HEK293 (cell line): ENCODE results near the gene MSANTD1.

Experiments
- CTCF ChIA-PET: fragments of 350-600 bp; formaldehyde crosslinking; extraction: SDS; loops from one replicate; lab custom pipeline; 2021; ENCODE audit warnings: antibody characterized with exemption; lab: Yijun Ruan, JAX
- POLR2A ChIA-PET: fragments of 300-600 bp; formaldehyde crosslinking; extraction: SDS; loops from one replicate; lab custom pipeline; 2020; ENCODE audit warnings: antibody characterized with exemption, inconsistent platforms; lab: Yijun Ruan, JAX
- H3K27ac ChIP-seq: fragments of 200-500 bp; sonication (Bioruptor generic); 2 replicates; pipeline ENCODE4 v1.5.1; 2014; ENCODE audit warnings: low read depth, low read length, control low read depth, inconsistent platforms; ENCODE audit errors: extremely low read depth
- H3K36me3 ChIP-seq, 2 experiments: fragments of 200-500 bp in 1 of 2; sonication (Bioruptor generic) in 1 of 2; 1 replicate in 1 of 2; 2 replicates in 1 of 2; pipeline ENCODE4 v1.5.1; 2014 to 2017; ENCODE audit warnings: inconsistent platforms in 2 of 2, low read length in 2 of 2; ENCODE audit not compliant: control insufficient read depth in 2 of 2, insufficient read depth in 1 of 2
- H3K4me1 ChIP-seq: fragments of 200-500 bp; sonication (Bioruptor generic); 2 replicates; pipeline ENCODE4 v1.5.1; 2014; ENCODE audit warnings: mild to moderate bottlenecking, low read length, inconsistent platforms; ENCODE audit not compliant: control insufficient read depth, insufficient read depth
- H3K4me3 ChIP-seq: 2 replicates; pipeline ENCODE4 v1.5.1; 2011; ENCODE audit warnings: low read depth, mild to moderate bottlenecking, control low read depth, low read length, moderate library complexity
- H3K9me3 ChIP-seq: fragments of 200-500 bp; sonication (Bioruptor generic); 2 replicates; pipeline ENCODE4 v1.5.1; 2014; ENCODE audit warnings: low read depth, low read length, inconsistent platforms; ENCODE audit not compliant: control insufficient read depth, insufficient read depth
- BCL11B ChIP-seq: fragments of 450-650 bp; formaldehyde crosslinking; IDR thresholded peaks from 2 replicates; pipeline ENCODE4 v1.5.1; 2016; ENCODE audit warnings: low read depth, missing biosample characterization, missing genetic modification characterization
- GLIS2 ChIP-seq: fragments of 450-650 bp; formaldehyde crosslinking; IDR thresholded peaks from 2 replicates; pipeline ENCODE4 v1.5.1; 2016; ENCODE audit warnings: missing biosample characterization, missing genetic modification characterization
- KLF8 ChIP-seq: fragments of 450-650 bp; formaldehyde crosslinking; IDR thresholded peaks from 2 replicates; pipeline ENCODE4 v1.5.1; 2016; ENCODE audit warnings: missing biosample characterization, missing genetic modification characterization
- KLF9 ChIP-seq: fragments of 450-650 bp; formaldehyde crosslinking; IDR thresholded peaks from 2 replicates; pipeline ENCODE4 v1.5.1; 2016; ENCODE audit warnings: missing biosample characterization, missing genetic modification characterization, low read depth
- PRDM1 ChIP-seq: fragments of 450-650 bp; formaldehyde crosslinking; IDR thresholded peaks from 2 replicates; pipeline ENCODE4; 2016; ENCODE audit warnings: missing biosample characterization, missing genetic modification characterization
- YY2 ChIP-seq: fragments of 450-650 bp; formaldehyde crosslinking; IDR thresholded peaks from 2 replicates; pipeline ENCODE4 v1.5.1; 2016; ENCODE audit warnings: missing biosample characterization, missing genetic modification characterization
- ZFP41 ChIP-seq: fragments of 450-650 bp; formaldehyde crosslinking; IDR thresholded peaks from 2 replicates; pipeline ENCODE4 v1.5.1; 2016; ENCODE audit warnings: missing biosample characterization, missing genetic modification characterization, borderline replicate concordance
- ZNF140 ChIP-seq: fragments of 450-650 bp; formaldehyde crosslinking; IDR thresholded peaks from 2 replicates; pipeline ENCODE4 v1.5.1; 2016; ENCODE audit warnings: missing biosample characterization, missing genetic modification characterization
- ZNF223 ChIP-seq: fragments of 450-650 bp; formaldehyde crosslinking; IDR thresholded peaks from 2 replicates; pipeline ENCODE4 v1.5.1; 2016; ENCODE audit warnings: missing biosample characterization, missing genetic modification characterization
- ZNF24 ChIP-seq: fragments of 450-650 bp; formaldehyde crosslinking; IDR thresholded peaks from 2 replicates; pipeline ENCODE4 v1.5.1; 2016; ENCODE audit warnings: missing biosample characterization, missing genetic modification characterization
- ZNF248 ChIP-seq: fragments of 450-650 bp; formaldehyde crosslinking; IDR thresholded peaks from 2 replicates; pipeline ENCODE4 v1.5.1; 2017; ENCODE audit warnings: missing biosample characterization, missing genetic modification characterization
- ZNF341 ChIP-seq: fragments of 450-650 bp; formaldehyde crosslinking; IDR thresholded peaks from 2 replicates; pipeline ENCODE4; 2016; ENCODE audit warnings: low read depth, missing biosample characterization, missing genetic modification characterization
- ZNF366 ChIP-seq: fragments of 450-650 bp; formaldehyde crosslinking; conservative IDR thresholded peaks from 2 replicates; pipeline ENCODE4 v1.5.1; 2016; ENCODE audit warnings: missing biosample characterization, missing genetic modification characterization
- ZNF501 ChIP-seq: fragments of 450-650 bp; formaldehyde crosslinking; IDR thresholded peaks from 2 replicates; pipeline ENCODE4 v1.5.1; 2016; ENCODE audit warnings: missing biosample characterization, missing genetic modification characterization
- ZNF529 ChIP-seq: fragments of 450-650 bp; formaldehyde crosslinking; IDR thresholded peaks from 2 replicates; pipeline ENCODE4 v1.5.1; 2017; ENCODE audit warnings: missing genetic modification characterization, missing biosample characterization; ENCODE audit not compliant: insufficient replicate concordance
- ZNF585B ChIP-seq: fragments of 450-650 bp; formaldehyde crosslinking; IDR thresholded peaks from 2 replicates; pipeline ENCODE4 v1.5.1; 2016; ENCODE audit warnings: missing biosample characterization, missing genetic modification characterization
- ZNF621 ChIP-seq: fragments of 450-650 bp; formaldehyde crosslinking; IDR thresholded peaks from 2 replicates; pipeline ENCODE4 v1.5.1; 2017; ENCODE audit warnings: missing biosample characterization, missing genetic modification characterization
- ZNF707 ChIP-seq: fragments of 450-650 bp; formaldehyde crosslinking; IDR thresholded peaks from 2 replicates; pipeline ENCODE4 v1.5.1; 2016; ENCODE audit warnings: missing biosample characterization, missing genetic modification characterization
- ZSCAN16 ChIP-seq: fragments of 450-650 bp; formaldehyde crosslinking; IDR thresholded peaks from 2 replicates; pipeline ENCODE4 v1.5.1; 2016; ENCODE audit warnings: missing biosample characterization, missing genetic modification characterization
- ZXDB ChIP-seq: fragments of 450-650 bp; formaldehyde crosslinking; IDR thresholded peaks from 2 replicates; pipeline ENCODE4 v1.5.1; 2016; ENCODE audit warnings: missing biosample characterization, missing genetic modification characterization
- TF ChIP-seq, protein P1 (sequence below): fragments of 450-650 bp; formaldehyde crosslinking; IDR thresholded peaks from 2 replicates; pipeline ENCODE4 v1.5.1; 2016; ENCODE audit warnings: missing biosample characterization, missing genetic modification characterization
- TF ChIP-seq, protein P2 (sequence below): fragments of 450-650 bp; formaldehyde crosslinking; IDR thresholded peaks from 2 replicates; pipeline ENCODE4 v1.5.1; 2016; ENCODE audit warnings: missing biosample characterization, missing genetic modification characterization
- TF ChIP-seq, protein P3 (sequence below): fragments of 450-650 bp; formaldehyde crosslinking; IDR thresholded peaks from 2 replicates; pipeline ENCODE4 v1.5.1; 2016; ENCODE audit warnings: missing biosample characterization, missing genetic modification characterization
- TF ChIP-seq, protein P4 (sequence below): fragments of 450-650 bp; formaldehyde crosslinking; IDR thresholded peaks from 2 replicates; pipeline ENCODE4 v1.5.1; 2016; ENCODE audit warnings: missing biosample characterization, missing genetic modification characterization
- TF ChIP-seq, protein P5 (sequence below): sonication (generic); formaldehyde crosslinking; IDR thresholded peaks from 2 replicates; pipeline ENCODE4 v1.8.1; 2022; ENCODE audit warnings: mild to moderate bottlenecking, moderate library complexity, missing genetic modification reagents
- TF ChIP-seq, protein P6 (sequence below): fragments of 450-650 bp; IDR thresholded peaks from 2 replicates; pipeline ENCODE4 v1.5.1; 2018; ENCODE audit warnings: missing biosample characterization, mild to moderate bottlenecking, missing genetic modification characterization

MSANTD1 gene

DNA sequence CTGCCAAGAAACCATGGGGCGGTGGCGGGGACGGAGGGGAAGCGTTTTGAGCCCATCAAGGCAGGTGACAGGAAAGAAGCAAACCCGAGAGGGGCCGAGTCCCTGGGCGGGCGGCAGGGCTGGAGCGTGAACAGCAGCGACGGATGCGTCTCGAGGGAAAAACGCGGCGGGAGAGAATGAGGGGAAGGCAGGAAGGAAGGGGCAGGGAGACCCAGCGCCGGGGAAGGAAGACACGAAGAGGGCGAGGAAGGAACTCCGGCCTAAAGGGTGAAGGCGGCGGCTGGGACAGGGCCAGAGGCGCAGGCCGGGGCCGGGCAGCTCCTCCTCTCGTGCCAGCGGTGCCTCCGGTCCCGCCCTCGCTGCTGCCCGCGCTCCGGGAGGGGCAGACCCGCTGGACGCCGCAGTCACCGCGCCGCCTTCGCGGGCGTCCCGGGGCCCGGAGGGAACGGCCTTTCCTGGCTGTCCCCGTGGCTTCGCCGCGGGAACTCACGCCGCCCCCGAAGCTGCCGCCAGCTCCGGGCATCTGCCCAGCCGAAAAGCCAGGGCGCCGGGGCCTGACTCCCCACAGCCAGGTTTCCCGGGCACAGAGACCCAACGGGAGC lies 43.1 kb downstream of the MSANTD1 start (continued):
- TF ChIP-seq KLF8 (tag by site-specific recombination), result peak; percentile 55; the same call in 1 of the 2 replicates
- TF ChIP-seq ZFP41 (tag by site-specific recombination), result no peak
- TF ChIP-seq ZNF366 (tag by site-specific recombination), result peak; percentile 63; the same call in 1 of the 2 replicates
- TF ChIP-seq, protein P1, sequence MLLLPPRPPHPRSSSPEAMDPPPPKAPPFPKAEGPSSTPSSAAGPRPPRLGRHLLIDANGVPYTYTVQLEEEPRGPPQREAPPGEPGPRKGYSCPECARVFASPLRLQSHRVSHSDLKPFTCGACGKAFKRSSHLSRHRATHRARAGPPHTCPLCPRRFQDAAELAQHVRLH, result no peak
- peak; percentile 81 for TF ChIP-seq ZNF341 (tag by site-specific recombination)

DNA sequence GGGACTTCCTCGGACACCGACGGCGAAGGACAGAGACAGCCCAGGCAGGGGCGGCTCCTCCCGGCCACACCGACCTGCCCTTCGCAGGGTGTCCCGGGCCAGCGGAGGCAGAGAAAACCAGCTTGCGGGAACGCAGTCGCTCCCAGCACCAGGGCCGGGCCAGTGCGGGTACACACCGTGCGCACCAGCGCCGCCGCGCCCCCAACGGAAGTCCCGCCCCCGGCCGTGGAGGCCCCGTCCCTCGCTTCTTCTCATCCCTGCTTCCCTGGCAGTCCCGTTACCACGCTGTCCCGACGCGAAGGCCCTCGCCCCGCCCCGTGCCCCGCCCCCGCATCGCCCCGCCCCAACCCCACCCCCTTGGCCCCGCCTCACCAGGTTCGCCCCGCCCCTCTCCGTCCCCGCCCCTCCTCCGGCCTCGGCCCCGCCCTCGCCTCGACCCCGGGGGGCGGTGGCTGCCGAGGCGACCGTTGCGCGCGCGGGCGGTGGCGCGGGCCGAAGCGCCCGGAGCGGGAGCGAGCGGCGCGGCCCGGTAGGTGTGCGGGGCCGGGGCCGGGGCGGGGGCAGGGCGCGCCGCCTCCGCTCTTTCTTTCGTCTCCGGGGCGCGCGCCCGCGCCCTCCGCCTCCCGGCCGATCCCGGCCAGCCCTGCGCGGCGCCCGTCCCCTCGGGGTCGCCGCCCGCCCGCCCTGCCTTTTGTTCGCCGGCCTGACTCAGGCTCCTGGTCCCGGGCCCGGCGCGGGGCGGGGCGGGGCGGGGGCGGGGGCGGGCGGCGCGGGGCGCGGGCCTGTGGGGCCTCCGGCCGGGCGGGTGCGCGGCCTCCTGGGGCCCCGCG lies 43.8 kb downstream of the MSANTD1 start, which contains the start of gene RGS12:
TSS of gene RGS12 (plus strand) at position 451 of the 830 bp plus-strand sequence. CDS start 23,150 bp downstream, outside the sequence.
- H3K27ac ChIP-seq, result peak within 1 kb of the TSS; percentile 63; the same call in 1 of the 2 replicates
- H3K36me3 ChIP-seq, result no peaks in the 10 kb centered on the region
- no peaks in the 10 kb centered on the region for H3K9me3 ChIP-seq
- ChIA-PET POLR2A (interaction anchor here (1.0 kb wide), 1 partner anchor 11 kb away, joined by 3 read pairs; no protein-coding TSS in a partner anchor), CTCF (interaction anchor here (0.7 kb wide), 1 partner anchor 145 kb away, joined by 3 read pairs; no protein-coding TSS in a partner anchor)
- peak within 1 kb of the TSS; percentile 68 for H3K4me3 ChIP-seq
- H3K4me1 ChIP-seq, result no peaks in the 10 kb centered on the region
- no peak for TF ChIP-seq ZNF223
- TF ChIP-seq, protein P2, sequence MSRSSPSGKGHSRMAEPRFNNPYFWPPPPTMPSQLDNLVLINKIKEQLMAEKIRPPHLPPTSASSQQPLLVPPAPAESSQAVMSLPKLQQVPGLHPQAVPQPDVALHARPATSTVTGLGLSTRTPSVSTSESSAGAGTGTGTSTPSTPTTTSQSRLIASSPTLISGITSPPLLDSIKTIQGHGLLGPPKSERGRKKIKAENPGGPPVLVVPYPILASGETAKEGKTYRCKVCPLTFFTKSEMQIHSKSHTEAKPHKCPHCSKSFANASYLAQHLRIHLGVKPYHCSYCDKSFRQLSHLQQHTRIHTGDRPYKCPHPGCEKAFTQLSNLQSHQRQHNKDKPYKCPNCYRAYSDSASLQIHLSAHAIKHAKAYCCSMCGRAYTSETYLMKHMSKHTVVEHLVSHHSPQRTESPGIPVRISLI (tag by site-specific recombination), result no peak
- no peak for TF ChIP-seq ZNF529 (tag by site-specific recombination)
- TF ChIP-seq KLF9 (tag by site-specific recombination), result peak; percentile 83
- TF ChIP-seq, protein P3, sequence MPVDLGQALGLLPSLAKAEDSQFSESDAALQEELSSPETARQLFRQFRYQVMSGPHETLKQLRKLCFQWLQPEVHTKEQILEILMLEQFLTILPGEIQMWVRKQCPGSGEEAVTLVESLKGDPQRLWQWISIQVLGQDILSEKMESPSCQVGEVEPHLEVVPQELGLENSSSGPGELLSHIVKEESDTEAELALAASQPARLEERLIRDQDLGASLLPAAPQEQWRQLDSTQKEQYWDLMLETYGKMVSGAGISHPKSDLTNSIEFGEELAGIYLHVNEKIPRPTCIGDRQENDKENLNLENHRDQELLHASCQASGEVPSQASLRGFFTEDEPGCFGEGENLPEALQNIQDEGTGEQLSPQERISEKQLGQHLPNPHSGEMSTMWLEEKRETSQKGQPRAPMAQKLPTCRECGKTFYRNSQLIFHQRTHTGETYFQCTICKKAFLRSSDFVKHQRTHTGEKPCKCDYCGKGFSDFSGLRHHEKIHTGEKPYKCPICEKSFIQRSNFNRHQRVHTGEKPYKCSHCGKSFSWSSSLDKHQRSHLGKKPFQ (tag by site-specific recombination), result no peak
- peak; percentile 69; the same call in 1 of the 2 replicates for TF ChIP-seq ZNF366 (tag by site-specific recombination)
- TF ChIP-seq YY2 (tag by site-specific recombination), result no peak
- no peak for TF ChIP-seq ZNF24 (tag by site-specific recombination)
- no peak for TF ChIP-seq ZNF585B
- 0 out of 2 replicates have a peak, but pooled peaks have one; percentile 37 for TF ChIP-seq ZNF501 (tag by site-specific recombination)
- TF ChIP-seq ZNF140 (tag by site-specific recombination), result no peak
- TF ChIP-seq ZSCAN16, result no peak
- no peak for TF ChIP-seq PRDM1
- TF ChIP-seq, protein P4, sequence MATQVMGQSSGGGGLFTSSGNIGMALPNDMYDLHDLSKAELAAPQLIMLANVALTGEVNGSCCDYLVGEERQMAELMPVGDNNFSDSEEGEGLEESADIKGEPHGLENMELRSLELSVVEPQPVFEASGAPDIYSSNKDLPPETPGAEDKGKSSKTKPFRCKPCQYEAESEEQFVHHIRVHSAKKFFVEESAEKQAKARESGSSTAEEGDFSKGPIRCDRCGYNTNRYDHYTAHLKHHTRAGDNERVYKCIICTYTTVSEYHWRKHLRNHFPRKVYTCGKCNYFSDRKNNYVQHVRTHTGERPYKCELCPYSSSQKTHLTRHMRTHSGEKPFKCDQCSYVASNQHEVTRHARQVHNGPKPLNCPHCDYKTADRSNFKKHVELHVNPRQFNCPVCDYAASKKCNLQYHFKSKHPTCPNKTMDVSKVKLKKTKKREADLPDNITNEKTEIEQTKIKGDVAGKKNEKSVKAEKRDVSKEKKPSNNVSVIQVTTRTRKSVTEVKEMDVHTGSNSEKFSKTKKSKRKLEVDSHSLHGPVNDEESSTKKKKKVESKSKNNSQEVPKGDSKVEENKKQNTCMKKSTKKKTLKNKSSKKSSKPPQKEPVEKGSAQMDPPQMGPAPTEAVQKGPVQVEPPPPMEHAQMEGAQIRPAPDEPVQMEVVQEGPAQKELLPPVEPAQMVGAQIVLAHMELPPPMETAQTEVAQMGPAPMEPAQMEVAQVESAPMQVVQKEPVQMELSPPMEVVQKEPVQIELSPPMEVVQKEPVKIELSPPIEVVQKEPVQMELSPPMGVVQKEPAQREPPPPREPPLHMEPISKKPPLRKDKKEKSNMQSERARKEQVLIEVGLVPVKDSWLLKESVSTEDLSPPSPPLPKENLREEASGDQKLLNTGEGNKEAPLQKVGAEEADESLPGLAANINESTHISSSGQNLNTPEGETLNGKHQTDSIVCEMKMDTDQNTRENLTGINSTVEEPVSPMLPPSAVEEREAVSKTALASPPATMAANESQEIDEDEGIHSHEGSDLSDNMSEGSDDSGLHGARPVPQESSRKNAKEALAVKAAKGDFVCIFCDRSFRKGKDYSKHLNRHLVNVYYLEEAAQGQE (tag by site-specific recombination), result no peak
- peak; percentile 62 for TF ChIP-seq GLIS2 (tag by site-specific recombination)
- no peak for TF ChIP-seq ZNF707 (tag by site-specific recombination)
- TF ChIP-seq, protein P5, sequence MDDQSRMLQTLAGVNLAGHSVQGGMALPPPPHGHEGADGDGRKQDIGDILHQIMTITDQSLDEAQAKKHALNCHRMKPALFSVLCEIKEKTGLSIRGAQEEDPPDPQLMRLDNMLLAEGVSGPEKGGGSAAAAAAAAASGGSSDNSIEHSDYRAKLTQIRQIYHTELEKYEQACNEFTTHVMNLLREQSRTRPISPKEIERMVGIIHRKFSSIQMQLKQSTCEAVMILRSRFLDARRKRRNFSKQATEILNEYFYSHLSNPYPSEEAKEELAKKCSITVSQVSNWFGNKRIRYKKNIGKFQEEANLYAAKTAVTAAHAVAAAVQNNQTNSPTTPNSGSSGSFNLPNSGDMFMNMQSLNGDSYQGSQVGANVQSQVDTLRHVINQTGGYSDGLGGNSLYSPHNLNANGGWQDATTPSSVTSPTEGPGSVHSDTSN (CRISPR knock-in tag), result no peak
- TF ChIP-seq ZXDB (tag by site-specific recombination), result peak; percentile 48
- no peak for TF ChIP-seq BCL11B (tag by site-specific recombination)
- no peak for TF ChIP-seq ZNF248
- TF ChIP-seq, protein P6, sequence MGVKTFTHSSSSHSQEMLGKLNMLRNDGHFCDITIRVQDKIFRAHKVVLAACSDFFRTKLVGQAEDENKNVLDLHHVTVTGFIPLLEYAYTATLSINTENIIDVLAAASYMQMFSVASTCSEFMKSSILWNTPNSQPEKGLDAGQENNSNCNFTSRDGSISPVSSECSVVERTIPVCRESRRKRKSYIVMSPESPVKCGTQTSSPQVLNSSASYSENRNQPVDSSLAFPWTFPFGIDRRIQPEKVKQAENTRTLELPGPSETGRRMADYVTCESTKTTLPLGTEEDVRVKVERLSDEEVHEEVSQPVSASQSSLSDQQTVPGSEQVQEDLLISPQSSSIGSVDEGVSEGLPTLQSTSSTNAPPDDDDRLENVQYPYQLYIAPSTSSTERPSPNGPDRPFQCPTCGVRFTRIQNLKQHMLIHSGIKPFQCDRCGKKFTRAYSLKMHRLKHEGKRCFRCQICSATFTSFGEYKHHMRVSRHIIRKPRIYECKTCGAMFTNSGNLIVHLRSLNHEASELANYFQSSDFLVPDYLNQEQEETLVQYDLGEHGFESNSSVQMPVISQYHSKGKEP (tag by site-specific recombination), result no peak
- TF ChIP-seq ZNF621 (tag by site-specific recombination), result no peak
